HCT116 (cell line): ENCODE measurements around the gene TAPBPL.

ENCODE experiments used
- CEBPB ChIP-seq: IDR thresholded peaks from 2 replicates; pipeline ENCODE4 v1.6.1; 2012; ENCODE audit warnings: low read depth
- ELF1 ChIP-seq: IDR thresholded peaks from 2 replicates; pipeline ENCODE4 v1.6.1; 2012; ENCODE audit warnings: low read depth, borderline replicate concordance
- POLR2A ChIP-seq: IDR thresholded peaks from 2 replicates; pipeline ENCODE4 v1.7.0; 2011; ENCODE audit warnings: borderline replicate concordance; ENCODE audit not compliant: insufficient read depth, insufficient read length; ENCODE audit errors: extremely low read depth
- POLR2AphosphoS5 ChIP-seq: IDR thresholded peaks from 2 replicates; pipeline ENCODE4 v1.6.1; 2011; ENCODE audit warnings: mild to moderate bottlenecking, low read depth, low read length, moderate library complexity
- RAD21 ChIP-seq: IDR thresholded peaks from 2 replicates; pipeline ENCODE4 v1.6.1; 2012; ENCODE audit warnings: low read depth, mild to moderate bottlenecking
- SRF ChIP-seq: IDR thresholded peaks from 2 replicates; pipeline ENCODE4 v1.6.1; 2012; ENCODE audit warnings: low read depth
- YY1 ChIP-seq: IDR thresholded peaks from 2 replicates; pipeline ENCODE4 v1.6.1; 2011; ENCODE audit warnings: low read length, low read depth, moderate library complexity, mild to moderate bottlenecking; ENCODE audit not compliant: insufficient replicate concordance; ENCODE audit errors: extremely low read depth
- TF ChIP-seq, protein P1 (sequence below): IDR thresholded peaks from 2 replicates; pipeline ENCODE4 v1.6.1; 2011; ENCODE audit warnings: mild to moderate bottlenecking, low read length, moderate library complexity; ENCODE audit not compliant: insufficient replicate concordance; ENCODE audit errors: extremely low read depth
- TF ChIP-seq, protein P2 (sequence below), 3 experiments: fragments of 200-600 bp in 1 of 3; sonication (generic) in 1 of 3; IDR thresholded peaks in 2 of 3; conservative IDR thresholded peaks in 1 of 3; 2 replicates each; pipeline ENCODE4 v1.5.1; 2012 to 2017; ENCODE audit warnings: low read depth in 2 of 3, low read length in 2 of 3, antibody characterized with exemption in 1 of 3, borderline replicate concordance in 1 of 3, control low read depth in 1 of 3, mild to moderate bottlenecking in 1 of 3, mixed read lengths in 1 of 3, mixed run types in 1 of 3, moderate library complexity in 1 of 3; ENCODE audit not compliant: insufficient read depth in 1 of 3
- TF ChIP-seq, protein P3 (sequence below): IDR thresholded peaks from 2 replicates; pipeline ENCODE4 v1.6.1; 2012

DNA sequence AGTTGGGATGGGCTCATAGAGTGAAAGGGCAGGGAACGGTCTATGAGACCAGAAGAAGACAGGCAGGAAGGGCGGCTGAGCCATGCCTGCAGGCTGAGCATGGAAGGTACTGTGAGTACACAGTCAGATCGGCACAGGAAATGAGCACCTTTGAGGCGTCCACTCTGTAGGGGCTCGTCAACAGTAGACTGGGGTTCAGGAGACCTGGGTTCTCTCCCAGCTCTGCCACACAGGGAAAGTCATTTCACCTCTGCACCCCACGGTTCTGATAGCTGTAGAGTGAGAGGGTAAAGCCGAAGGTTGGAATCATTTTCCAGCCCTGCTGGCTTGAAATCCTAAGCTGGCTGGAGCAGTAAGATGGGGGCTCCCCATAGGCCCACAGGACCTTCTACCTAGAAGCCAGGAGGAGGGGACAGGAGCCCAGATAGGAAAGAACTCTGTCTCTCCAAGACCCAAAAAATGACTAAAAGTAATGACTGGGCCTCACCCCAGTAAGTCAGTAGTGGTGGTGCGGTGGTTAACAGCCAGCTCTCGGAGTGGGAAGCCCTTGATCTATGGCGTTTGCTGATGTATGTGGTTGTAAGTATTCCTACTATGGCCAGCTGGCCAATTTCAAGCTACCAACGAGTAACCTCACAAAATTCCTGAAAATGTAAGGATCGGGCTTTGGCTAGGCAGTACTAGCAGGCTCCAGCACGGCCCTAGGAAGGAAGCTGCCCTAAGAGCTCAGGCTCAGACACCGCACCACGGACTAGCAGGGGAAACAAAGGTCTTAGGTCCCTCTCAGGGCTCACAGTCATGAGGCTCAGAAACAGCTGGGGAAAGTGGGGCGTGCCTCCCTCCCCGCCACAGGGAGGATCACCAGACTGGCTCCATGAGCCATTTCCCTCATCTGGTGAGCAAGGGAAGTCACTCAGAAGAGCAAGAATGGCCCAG, 17.4 kb upstream of the TAPBPL start:
- TF ChIP-seq, protein P1, sequence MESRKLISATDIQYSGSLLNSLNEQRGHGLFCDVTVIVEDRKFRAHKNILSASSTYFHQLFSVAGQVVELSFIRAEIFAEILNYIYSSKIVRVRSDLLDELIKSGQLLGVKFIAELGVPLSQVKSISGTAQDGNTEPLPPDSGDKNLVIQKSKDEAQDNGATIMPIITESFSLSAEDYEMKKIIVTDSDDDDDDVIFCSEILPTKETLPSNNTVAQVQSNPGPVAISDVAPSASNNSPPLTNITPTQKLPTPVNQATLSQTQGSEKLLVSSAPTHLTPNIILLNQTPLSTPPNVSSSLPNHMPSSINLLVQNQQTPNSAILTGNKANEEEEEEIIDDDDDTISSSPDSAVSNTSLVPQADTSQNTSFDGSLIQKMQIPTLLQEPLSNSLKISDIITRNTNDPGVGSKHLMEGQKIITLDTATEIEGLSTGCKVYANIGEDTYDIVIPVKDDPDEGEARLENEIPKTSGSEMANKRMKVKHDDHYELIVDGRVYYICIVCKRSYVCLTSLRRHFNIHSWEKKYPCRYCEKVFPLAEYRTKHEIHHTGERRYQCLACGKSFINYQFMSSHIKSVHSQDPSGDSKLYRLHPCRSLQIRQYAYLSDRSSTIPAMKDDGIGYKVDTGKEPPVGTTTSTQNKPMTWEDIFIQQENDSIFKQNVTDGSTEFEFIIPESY, result no peak
- TF ChIP-seq, protein P2, sequence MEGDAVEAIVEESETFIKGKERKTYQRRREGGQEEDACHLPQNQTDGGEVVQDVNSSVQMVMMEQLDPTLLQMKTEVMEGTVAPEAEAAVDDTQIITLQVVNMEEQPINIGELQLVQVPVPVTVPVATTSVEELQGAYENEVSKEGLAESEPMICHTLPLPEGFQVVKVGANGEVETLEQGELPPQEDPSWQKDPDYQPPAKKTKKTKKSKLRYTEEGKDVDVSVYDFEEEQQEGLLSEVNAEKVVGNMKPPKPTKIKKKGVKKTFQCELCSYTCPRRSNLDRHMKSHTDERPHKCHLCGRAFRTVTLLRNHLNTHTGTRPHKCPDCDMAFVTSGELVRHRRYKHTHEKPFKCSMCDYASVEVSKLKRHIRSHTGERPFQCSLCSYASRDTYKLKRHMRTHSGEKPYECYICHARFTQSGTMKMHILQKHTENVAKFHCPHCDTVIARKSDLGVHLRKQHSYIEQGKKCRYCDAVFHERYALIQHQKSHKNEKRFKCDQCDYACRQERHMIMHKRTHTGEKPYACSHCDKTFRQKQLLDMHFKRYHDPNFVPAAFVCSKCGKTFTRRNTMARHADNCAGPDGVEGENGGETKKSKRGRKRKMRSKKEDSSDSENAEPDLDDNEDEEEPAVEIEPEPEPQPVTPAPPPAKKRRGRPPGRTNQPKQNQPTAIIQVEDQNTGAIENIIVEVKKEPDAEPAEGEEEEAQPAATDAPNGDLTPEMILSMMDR (IDR thresholded peaks at IDR 0.05 in 2 of 3, conservative IDR thresholded peaks at IDR 0.05 in 1 of 3; ENCODE audit: borderline replicate concordance in 1 of 3, insufficient read depth in 1 of 3, low read depth in 2 of 3, low read length in 2 of 3), result no peak
- TF ChIP-seq YY1, result no peak
- no peak for TF ChIP-seq CEBPB
- no peak for TF ChIP-seq POLR2A
- no peak for TF ChIP-seq RAD21
- TF ChIP-seq SRF, result no peak
- TF ChIP-seq, protein P3, sequence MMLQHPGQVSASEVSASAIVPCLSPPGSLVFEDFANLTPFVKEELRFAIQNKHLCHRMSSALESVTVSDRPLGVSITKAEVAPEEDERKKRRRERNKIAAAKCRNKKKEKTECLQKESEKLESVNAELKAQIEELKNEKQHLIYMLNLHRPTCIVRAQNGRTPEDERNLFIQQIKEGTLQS, result no peak
- no peak for TF ChIP-seq POLR2AphosphoS5
- TF ChIP-seq ELF1, result no peak
